GM21515 (cell line): ENCODE measurements around the gene PAQR5.
"Not testable (repeated sequence)": the region's sequence is repeated elsewhere in the genome, so short reads cannot be mapped to it uniquely, and the experiment has no call there.

Experiments
- ATAC-seq: cut with Tn5 transposase; IDR thresholded peaks from one replicate; pipeline ENCODE4 v1.9.1; 2021; ENCODE audit not compliant: unreplicated experiment

Gene PAQR5

DNA sequence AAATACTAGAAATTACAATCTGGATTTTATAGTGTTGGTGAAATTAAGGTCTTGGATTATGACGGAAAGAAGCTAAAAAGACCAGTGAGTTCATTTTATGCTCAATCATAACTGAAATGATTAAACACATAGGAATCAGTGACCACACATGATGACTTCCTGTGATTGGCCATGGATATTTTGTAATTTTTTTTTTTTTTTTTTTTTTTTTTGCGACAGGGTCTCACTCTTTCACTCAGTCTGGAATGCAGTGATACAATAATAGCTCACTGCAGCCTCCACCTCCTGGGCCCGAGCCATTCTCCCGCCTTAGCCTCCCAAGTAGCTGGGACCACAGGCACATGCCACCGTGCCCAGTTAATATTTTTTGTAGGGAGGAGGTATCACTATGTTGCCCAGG is 47.4 kb downstream of the PAQR5 start:
- ATAC-seq: no peak

GRCh38 chr15:69351333-69351732 is 52.6 kb downstream of the PAQR5 start:
- no peak for ATAC-seq

- ATAC-seq: no peak
These were observed 53.2 kb downstream of the PAQR5 start for GRCh38 chr15:69351884-69352283.

- no peak for ATAC-seq
These were observed 59.4 kb downstream of the PAQR5 start for GRCh38 chr15:69357773-69358771.

- no peak for ATAC-seq
These were observed 60.1 kb downstream of the PAQR5 start for GRCh38 chr15:69358850-69359249.

GRCh38 chr15:69359722-69360121 is 61.0 kb downstream of the PAQR5 start:
- no peak for ATAC-seq

DNA sequence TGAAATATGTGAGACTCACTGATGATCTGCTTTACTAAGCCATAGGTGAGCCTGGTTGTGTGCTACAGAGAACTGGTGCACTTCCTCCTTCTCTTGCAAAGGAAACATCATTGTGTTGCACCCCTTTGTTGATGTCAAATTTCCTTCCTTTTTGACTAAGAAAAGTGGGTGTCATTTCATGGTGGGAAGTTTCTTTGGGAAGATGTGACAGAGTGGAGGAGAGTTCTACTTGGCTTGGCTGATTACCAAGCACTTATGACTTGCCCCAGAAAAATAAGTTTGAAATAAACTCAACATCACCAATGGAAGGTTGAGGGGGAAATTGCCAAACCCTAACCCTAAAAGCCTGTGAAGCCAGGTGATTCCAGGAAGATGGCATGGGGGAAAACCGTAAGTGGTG is 61.9 kb downstream of the PAQR5 start:
- ATAC-seq: no peak

GRCh38 chr15:69367236-69367635 is 68.5 kb downstream of the PAQR5 start:
- no peak for ATAC-seq

DNA sequence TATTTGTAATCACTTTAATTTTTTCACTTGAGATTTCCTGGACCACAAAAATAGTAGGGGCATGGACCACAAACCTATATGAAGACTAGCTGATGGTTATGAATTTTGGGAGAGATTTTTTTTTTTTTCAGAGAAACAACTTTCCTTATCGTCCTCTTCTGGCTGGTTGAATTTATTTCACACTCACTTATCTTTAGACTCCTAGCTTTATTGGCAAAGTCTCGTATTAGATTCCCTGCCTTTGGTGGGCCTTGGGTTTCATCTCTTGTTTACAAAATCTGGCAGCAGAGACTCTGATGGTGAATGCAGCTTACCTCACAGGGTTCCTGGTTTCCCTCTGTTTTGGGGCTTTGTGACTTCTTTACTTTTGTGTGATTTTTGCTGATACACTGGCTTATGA is 70.9 kb downstream of the PAQR5 start:
- ATAC-seq: no peak

DNA sequence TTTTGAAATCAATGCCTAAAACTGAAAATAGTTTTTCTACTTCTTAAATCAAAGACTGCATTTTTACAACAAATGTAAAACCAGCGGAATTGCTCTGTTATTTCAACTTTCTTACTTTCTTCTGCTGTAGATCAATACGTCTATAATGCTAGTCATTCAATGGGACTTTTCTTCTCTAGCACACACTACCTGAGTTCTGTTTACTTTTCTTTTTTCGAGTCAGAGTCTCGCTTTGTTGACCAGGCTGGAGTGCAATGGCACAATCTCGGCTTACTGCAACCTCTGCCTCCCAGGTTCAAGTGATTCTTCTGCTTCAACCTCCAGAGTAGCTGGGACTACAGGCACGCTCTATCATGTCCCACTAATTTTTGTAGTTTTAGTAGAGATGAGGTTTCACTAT is 74.7 kb downstream of the PAQR5 start:
- no peak for ATAC-seq

GRCh38 chr15:69375151-69375790 is 76.6 kb downstream of the PAQR5 start:
- no peak for ATAC-seq

DNA sequence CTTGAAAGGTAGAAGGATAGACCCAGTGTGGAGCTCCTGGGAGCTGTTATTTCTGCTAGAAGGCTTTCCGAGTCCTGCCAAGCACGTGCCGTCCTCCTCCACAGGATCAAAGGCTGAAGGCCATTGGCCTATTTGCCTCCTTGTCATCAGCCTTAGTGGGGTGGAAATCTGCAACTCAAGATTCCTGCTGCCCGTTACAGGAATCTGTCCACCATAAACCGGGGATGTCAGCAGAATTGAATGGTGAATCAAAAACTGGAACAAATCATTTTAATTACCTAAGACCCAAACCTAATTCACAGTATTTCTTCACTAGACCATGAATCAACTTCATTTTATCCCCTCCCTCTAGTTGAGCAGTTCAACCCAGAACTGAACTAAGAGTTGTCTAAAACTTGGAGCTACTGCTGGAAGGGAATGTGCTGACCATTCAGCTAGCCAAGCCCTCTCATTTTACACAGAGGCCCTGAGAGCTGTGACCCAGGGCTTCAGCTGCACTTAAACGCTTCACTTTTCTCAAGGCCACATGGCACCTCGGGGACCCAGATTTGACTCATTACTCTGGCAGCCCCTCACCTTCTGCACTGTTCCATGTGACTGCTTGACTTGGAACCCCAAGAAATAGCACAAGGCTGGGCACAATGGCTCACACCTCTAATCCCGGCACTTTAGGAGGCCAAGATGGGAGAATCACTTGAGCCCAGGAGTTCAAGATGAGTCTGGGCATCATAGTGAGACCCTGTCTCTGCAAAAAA is 78.7 kb downstream of the PAQR5 start:
- ATAC-seq: no peak

DNA sequence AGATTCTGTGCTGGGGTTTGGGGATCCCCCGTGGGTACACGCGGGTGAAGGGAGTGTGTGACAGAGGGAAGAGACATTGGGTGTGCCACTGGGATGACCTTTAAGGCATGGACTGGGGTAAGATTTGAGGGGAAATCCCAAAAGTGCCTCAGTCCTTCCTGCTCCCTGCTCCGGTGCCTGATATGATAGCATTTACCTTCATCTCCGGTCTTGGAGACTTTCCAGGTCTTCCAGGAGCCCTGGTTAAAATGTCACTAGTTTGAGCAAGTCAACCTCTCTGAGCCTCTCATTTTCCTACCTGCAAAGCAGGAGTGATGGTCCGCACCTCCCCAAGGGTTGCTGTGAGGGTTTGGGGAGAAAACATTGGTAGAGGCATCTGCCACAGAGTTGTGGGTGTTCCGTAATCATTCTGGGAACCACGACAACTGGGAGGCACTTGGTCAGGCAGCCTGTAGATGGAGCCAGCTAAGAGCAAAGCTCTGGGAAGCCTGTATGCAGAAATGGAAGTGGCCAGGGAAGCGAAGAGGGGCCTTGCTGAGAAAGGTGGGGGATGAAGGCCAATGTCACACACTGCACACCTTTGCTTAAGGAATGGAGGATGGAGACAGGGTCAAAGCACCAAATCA is 81.5 kb downstream of the PAQR5 start:
- no peak for ATAC-seq

DNA sequence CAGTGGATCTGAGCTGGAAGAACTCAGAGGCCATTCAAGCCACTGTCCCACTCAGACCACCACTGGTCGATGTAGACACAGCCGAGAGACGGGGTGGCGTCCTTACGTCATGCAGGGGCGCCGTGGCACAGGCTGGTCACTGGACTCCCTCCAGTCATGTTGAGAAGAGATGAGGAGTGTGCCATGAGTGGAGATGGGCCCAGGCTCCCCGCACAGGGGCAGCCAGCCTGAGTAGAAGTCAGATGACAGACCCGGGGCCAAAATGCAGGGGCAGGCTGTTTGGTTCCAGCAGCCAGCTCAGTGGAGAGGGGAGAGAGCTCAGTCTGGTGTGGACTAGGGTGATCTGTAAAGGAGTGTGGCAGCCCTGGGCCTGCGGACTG is 82.0 kb downstream of the PAQR5 start:
- no peak for ATAC-seq

DNA sequence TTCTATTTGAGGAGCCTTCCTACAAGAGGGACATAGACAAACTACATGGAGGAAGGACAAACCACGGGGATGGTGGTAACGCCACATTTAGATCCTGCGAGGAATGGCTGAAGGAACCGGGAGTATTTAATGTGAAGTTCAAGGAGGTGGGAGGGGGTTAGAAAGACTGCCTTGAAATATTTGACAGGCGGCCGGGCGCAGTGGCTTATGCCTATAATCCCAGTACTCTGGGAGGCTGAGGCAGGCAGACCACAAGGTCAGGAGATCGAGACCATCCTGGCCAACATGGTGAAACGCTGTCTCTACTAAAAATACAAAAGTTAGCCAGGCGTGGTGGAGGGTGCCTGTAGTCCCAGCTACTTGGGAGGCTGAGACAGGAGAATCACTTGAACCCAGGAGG is 83.5 kb downstream of the PAQR5 start:
- ATAC-seq: not testable (repeated sequence)

- ATAC-seq: not testable (repeated sequence)
These were observed 85.4 kb downstream of the PAQR5 start for GRCh38 chr15:69384066-69384465.

GRCh38 chr15:69384626-69385598 is 86.2 kb downstream of the PAQR5 start:
- ATAC-seq: no peak

DNA sequence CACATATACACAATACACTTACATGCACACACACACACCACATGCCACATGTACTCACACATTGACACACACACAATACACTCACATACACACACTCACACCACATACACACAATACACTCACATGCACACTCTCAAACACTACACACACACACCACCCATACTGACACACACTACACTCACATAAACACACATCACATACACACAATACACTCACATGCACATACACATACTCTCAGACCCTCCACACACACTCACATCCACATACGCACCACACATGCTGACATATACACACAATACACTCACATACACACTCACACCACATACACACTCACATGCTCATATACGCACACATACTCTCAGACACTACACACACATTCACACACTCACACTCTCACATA is 87.1 kb downstream of the PAQR5 start:
- ATAC-seq: no peak

GRCh38 chr15:69386284-69386683 is 87.6 kb downstream of the PAQR5 start:
- ATAC-seq: no peak

GRCh38 chr15:69388260-69388705 is 89.6 kb downstream of the PAQR5 start:
- no peak for ATAC-seq
